HL-60 (cell line): ENCODE results near the gene ZFYVE28.

Experiments used
- GABPA ChIP-seq: IDR thresholded peaks from 2 replicates; pipeline ENCODE4 v1.6.1; 2012; ENCODE audit warnings: low read depth
- POLR2AphosphoS5 ChIP-seq: IDR thresholded peaks from 2 replicates; pipeline ENCODE4 v1.6.1; 2012; ENCODE audit warnings: low read depth
- SPI1 ChIP-seq: IDR thresholded peaks from 2 replicates; pipeline ENCODE4 v1.6.1; 2012; ENCODE audit warnings: low read depth, mild to moderate bottlenecking, borderline replicate concordance
- TF ChIP-seq, protein P1 (sequence below): IDR thresholded peaks from one replicate; pipeline ENCODE4 v1.5.1; 2011; ENCODE audit warnings: low read length, control low read depth, inconsistent platforms; ENCODE audit not compliant: insufficient read depth
- TF ChIP-seq, protein P2 (sequence below): IDR thresholded peaks from 2 replicates; pipeline ENCODE4 v1.6.1; 2012; ENCODE audit warnings: low read depth; ENCODE audit not compliant: insufficient replicate concordance

- no peak for TF ChIP-seq POLR2AphosphoS5
- TF ChIP-seq, protein P1, sequence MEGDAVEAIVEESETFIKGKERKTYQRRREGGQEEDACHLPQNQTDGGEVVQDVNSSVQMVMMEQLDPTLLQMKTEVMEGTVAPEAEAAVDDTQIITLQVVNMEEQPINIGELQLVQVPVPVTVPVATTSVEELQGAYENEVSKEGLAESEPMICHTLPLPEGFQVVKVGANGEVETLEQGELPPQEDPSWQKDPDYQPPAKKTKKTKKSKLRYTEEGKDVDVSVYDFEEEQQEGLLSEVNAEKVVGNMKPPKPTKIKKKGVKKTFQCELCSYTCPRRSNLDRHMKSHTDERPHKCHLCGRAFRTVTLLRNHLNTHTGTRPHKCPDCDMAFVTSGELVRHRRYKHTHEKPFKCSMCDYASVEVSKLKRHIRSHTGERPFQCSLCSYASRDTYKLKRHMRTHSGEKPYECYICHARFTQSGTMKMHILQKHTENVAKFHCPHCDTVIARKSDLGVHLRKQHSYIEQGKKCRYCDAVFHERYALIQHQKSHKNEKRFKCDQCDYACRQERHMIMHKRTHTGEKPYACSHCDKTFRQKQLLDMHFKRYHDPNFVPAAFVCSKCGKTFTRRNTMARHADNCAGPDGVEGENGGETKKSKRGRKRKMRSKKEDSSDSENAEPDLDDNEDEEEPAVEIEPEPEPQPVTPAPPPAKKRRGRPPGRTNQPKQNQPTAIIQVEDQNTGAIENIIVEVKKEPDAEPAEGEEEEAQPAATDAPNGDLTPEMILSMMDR = no peak
- TF ChIP-seq, protein P2, sequence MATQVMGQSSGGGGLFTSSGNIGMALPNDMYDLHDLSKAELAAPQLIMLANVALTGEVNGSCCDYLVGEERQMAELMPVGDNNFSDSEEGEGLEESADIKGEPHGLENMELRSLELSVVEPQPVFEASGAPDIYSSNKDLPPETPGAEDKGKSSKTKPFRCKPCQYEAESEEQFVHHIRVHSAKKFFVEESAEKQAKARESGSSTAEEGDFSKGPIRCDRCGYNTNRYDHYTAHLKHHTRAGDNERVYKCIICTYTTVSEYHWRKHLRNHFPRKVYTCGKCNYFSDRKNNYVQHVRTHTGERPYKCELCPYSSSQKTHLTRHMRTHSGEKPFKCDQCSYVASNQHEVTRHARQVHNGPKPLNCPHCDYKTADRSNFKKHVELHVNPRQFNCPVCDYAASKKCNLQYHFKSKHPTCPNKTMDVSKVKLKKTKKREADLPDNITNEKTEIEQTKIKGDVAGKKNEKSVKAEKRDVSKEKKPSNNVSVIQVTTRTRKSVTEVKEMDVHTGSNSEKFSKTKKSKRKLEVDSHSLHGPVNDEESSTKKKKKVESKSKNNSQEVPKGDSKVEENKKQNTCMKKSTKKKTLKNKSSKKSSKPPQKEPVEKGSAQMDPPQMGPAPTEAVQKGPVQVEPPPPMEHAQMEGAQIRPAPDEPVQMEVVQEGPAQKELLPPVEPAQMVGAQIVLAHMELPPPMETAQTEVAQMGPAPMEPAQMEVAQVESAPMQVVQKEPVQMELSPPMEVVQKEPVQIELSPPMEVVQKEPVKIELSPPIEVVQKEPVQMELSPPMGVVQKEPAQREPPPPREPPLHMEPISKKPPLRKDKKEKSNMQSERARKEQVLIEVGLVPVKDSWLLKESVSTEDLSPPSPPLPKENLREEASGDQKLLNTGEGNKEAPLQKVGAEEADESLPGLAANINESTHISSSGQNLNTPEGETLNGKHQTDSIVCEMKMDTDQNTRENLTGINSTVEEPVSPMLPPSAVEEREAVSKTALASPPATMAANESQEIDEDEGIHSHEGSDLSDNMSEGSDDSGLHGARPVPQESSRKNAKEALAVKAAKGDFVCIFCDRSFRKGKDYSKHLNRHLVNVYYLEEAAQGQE = no peak
- TF ChIP-seq SPI1 = no peak
- no peak for TF ChIP-seq GABPA
These were observed 81.8 kb downstream of the ZFYVE28 start for GRCh38 chr4:2336659-2337058.
